ENCODE results near the gene PCBD2. TPM values are rescaled to one million over a fixed set of nuclear protein-coding genes. Genes with fewer than 3 reads are reported as not detected.
"Not testable (repeated sequence)": the region's sequence is repeated elsewhere in the genome, so short reads cannot be mapped to it uniquely, and the experiment has no call there.

PCBD2 gene
- total RNA-seq, 1 donor from 2014 or later, result 19.2 TPM

- DNase-seq (ENCODE audit: low read depth), result no peak
These were observed 53.1 kb downstream of the PCBD2 start for GRCh38 chr5:134957920-134958608.

DNA sequence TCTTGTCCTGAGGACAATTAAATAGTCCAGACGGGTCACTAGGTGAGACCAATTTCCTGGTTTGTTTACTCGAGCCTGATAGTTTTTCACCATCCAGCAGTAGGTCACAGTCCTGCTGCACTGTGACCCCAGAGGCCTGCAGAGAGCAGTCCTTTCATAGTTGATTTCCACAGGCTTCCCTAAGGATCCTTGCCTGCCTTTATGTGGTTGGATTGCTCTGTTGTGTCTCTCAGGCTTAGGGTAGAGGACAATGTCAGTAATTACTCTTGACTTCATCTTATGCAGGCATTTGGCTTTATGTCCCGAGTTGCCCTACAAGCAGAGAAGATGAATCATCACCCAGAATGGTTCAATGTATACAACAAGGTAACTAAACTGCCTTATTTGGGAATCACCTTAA lies 53.8 kb downstream of the PCBD2 start:
- no peak for DNase-seq (ENCODE audit: low read depth)

DNA sequence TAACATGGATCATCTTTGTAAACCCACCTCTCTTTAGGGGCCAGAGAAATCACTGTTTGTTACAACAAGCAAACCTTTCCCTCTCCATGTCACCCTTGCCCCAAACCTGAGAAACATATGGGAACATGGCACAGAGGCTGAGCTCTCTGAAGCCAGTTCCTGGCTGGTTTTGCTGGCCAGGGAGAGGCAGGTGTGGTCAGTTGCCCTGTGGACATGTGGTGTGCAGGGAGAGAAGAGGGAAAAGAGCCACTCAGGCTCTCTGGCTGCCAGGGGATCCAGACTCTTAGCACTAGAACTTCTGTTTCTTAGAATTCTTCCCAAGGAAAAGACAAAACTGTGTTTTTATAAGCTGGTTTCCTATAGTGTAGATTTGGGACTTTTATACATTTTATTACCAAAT lies 58.2 kb downstream of the PCBD2 start:
- no peak for DNase-seq (ENCODE audit: low read depth)

- DNase-seq (ENCODE audit: low read depth), result no peak
These were observed 59.7 kb downstream of the PCBD2 start for GRCh38 chr5:134964359-134965270.

- DNase-seq (ENCODE audit: low read depth), result no peak
These were observed 60.4 kb downstream of the PCBD2 start for GRCh38 chr5:134965271-134965825.

GRCh38 chr5:134967607-134968006 lies 62.7 kb downstream of the PCBD2 start, which contains the start of gene CATSPER3:
Gene CATSPER3 (plus strand): TSS chr5:134967907. CDS start chr5:134967992, 85 bp downstream.
- no peak for DNase-seq (ENCODE audit: low read depth)

- no peak for DNase-seq (ENCODE audit: low read depth)
These were observed 63.1 kb downstream of the PCBD2 start for GRCh38 chr5:134968055-134968454.

GRCh38 chr5:134969166-134969565 lies 64.2 kb downstream of the PCBD2 start:
- no peak for DNase-seq (ENCODE audit: low read depth)

DNA sequence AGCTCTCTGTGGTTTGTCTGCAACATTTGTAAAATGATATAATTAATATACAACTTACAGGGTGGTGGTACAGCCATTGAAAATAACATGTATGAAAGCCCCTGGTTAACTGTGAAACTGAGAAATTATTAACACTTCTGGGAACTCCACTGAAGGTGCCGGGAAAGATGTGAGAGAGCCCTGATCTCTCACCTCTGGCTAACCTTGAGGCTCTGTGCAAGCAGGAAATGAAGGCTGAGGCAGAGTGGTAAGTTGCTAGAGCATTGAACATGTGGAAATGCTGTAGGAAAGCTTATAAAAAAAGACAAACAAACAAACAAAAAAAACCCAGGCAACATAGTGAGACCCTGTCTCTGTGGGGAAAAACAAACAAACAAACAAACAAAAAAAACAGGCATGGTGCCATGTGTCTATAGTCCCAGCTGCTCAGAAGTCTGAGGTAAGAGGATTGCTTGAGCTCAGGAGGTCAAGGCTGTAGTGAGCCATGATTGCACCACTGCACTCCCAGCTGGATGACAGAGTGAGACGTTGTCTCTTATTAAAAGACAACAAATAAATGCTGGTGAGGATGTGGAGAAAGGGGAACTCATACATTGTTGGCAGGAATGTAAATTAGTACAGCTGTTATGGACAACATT lies 70.3 kb downstream of the PCBD2 start:
- DNase-seq (ENCODE audit: low read depth), result peak; percentile 9

GRCh38 chr5:134975843-134976242 lies 70.9 kb downstream of the PCBD2 start:
- DNase-seq (ENCODE audit: low read depth), result no peak

DNA sequence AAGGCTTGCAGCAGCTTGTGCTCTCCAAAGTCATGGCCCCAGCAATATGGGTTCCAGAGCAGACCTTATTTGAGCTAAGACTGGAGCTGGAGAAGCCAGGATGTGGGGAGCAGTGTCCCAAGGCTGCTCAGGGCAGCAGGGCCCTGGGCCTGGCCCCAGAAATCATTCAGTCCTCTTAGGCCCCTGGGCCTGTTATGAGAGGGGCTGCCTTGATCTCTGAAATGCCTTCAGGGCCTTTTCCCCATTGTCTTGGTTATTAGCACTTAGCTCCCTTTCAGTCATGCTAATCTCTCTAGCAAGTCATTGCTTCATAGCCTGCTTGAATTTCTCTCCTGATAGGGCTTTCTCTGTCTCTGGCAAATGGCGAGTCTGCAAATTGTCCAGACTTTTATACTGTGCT lies 71.9 kb downstream of the PCBD2 start:
- no peak for DNase-seq (ENCODE audit: low read depth)

- no peak for DNase-seq (ENCODE audit: low read depth)
These were observed 74.5 kb downstream of the PCBD2 start for GRCh38 chr5:134979416-134979815.

DNA sequence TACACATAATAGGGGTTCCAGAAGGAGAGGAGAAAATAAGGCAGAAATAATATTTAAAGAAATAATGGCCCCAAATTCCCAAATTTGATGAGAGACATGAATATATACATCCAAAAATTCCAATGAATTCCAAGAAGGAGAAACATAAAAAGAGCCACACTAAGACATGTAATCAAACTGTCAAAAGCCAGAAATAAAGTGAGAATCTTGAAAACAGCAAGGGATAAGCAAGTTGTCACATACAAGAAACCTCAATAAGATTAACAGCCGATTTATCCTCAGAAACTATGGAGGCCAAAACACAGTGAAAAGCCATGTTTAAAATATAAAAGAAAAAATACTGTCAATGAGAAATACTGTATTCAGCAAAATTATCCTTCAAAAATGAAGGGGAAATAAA lies 77.3 kb downstream of the PCBD2 start:
- no peak for DNase-seq (ENCODE audit: low read depth)

- DNase-seq (ENCODE audit: low read depth), result peak; percentile 40
These were observed 84.4 kb downstream of the PCBD2 start for GRCh38 chr5:134989266-134989830.

GRCh38 chr5:134990183-134990582 lies 85.3 kb downstream of the PCBD2 start:
- DNase-seq (ENCODE audit: low read depth), result not testable (repeated sequence)

DNA sequence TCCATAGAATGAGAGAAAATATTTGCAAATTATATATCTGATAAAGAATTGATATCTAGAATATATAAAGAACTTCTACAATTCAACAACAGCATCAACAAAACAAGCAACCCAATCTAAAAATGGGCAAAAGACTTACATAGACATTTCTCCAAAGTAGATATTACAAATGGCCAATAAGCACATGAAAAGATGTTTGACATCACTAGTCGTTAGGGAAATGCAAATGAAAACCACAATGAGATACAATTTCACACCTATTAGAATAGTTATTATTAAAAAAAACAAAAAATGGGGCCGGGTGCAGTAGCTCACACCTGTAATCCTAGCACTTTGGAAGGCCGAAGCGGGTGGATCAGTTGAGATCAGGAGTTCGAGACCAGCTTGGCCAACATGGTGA lies 87.2 kb downstream of the PCBD2 start:
- DNase-seq (ENCODE audit: low read depth), result no peak

DNA sequence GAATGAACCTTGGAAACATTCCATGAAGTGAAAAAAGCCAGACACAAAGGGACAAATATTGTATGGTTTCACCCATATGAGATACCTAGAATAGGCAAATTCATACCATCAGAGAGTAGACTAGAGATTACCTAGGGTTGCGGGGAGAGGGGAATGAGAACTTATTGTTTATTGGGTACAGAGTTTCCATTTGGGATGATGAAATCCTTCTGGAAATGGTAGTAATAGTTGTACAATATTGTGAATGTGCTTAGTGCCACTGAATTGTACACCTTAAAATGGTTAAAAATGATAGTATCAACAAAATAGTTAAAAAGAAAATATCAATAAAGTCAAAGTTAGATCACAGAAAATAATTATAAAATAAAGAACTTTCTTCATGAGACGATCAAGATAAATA lies 88.2 kb downstream of the PCBD2 start:
- no peak for DNase-seq (ENCODE audit: low read depth)

DNA sequence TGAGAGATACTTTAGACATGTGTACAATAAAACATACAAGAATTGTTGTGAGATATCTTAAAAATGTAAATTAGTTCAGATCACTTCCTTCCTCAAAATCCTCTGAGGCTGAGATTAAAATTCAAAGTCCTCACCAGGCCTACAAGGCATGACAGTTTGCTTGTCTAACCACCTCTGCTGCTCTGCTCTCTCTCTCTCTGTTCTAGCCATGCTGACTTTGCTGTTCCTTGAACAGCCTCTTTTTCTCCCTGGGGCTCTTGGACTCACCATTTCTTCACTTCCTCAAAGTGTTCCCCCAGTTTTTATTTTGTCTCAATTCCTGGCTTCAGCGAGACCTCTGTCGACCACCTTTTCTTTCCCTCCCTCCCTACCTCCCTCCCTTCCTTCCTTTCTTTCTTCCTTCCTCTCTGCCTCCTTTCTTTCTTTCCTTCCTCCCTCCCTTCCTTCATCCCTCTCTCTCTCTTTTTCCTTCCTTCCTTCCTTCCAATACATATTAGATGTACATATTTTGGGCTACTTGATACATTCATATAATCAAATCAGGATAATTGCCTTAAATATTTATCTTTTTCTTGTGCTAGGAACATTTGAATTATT lies 89.7 kb downstream of the PCBD2 start:
- no peak for DNase-seq (ENCODE audit: low read depth)

GRCh38 chr5:134995850-134996402 lies 91.0 kb downstream of the PCBD2 start:
- DNase-seq (ENCODE audit: low read depth), result no peak

GRCh38 chr5:134997015-134997414 lies 92.1 kb downstream of the PCBD2 start:
- DNase-seq (ENCODE audit: low read depth), result no peak

DNA sequence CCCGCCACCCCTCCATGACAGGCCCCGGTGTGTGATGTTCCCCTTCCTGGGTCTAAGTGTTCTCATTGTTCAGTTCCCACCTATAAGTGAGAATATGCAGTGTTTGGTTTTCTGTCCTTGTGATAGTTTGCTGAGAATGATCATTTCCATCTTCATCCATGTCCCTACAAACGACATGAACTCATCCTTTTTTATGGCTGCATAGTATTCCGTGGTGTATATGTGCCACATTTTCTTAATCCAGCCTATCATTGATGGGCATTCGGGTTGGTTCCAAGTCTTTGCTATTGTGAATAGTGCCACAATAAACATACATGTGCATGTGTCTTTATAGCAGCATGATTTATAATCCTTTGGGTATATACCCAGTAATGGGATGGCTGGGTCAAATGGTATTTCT lies 93.1 kb downstream of the PCBD2 start:
- DNase-seq (ENCODE audit: low read depth), result not testable (repeated sequence)
